HepG2 (cell line): Measurements from ENCODE around the gene TXNDC16. TPM values are rescaled to one million over a fixed set of nuclear protein-coding genes. Genes with fewer than 3 reads are reported as not detected.

Experiments used
- AKAP8 ChIP-seq: sonication (generic); formaldehyde crosslinking; IDR thresholded peaks from 2 replicates; pipeline ENCODE4 v1.5.1; 2020; ENCODE audit warnings: mild to moderate bottlenecking, missing genetic modification reagents
- ZNF780A ChIP-seq: sonication (generic); formaldehyde crosslinking; IDR thresholded peaks from 2 replicates; pipeline ENCODE4 v1.8.0; 2022; ENCODE audit warnings: mild to moderate bottlenecking, missing genetic modification reagents, moderate library complexity
- ZNF850 ChIP-seq: sonication (generic); formaldehyde crosslinking; conservative IDR thresholded peaks from 2 replicates; pipeline ENCODE4 v1.9.0; 2021; ENCODE audit warnings: mild to moderate bottlenecking, missing genetic modification reagents
- ZSCAN25 ChIP-seq: sonication (generic); formaldehyde crosslinking; IDR thresholded peaks from 2 replicates; pipeline ENCODE4 v1.8.0; 2022; ENCODE audit warnings: mild to moderate bottlenecking, missing genetic modification reagents
- polyA plus RNA-seq, 8 experiments: library from polyadenylated mRNA; depleted of rRNA in 3 of 8; stranded (reverse) in 7 of 8; unstranded in 1 of 8; fragments of >200 nt; fragmentation: Illumina TruSeq in 4 of 8; extraction: Trizol in 4 of 8; gene quantifications; 2 replicates each; pipeline versions ENCODE4 v1.2.1 to v1.2.3, GENCODE V29; 2011 to 2016; ENCODE audit warnings: low read depth in 4 of 8, missing spikeins in 1 of 8, mixed read lengths in 1 of 8; ENCODE audit not compliant: insufficient read depth in 1 of 8
- total RNA-seq, 5 experiments: library from RNA; depleted of rRNA; stranded (reverse); fragments of >200 nt; fragmentation: Illumina TruSeq; extraction: Trizol; gene quantifications; 2 replicates each; pipeline ENCODE4 v1.2.3, GENCODE V29; 2016; ENCODE audit warnings: low read depth in 1 of 5
- TF ChIP-seq, protein P1 (sequence below): sonication (generic); formaldehyde crosslinking; IDR thresholded peaks from 2 replicates; pipeline ENCODE4 v1.9.0; 2022; ENCODE audit warnings: low read depth, missing genetic modification reagents
- TF ChIP-seq, protein P2 (sequence below): sonication (generic); formaldehyde crosslinking; IDR thresholded peaks from 2 replicates; pipeline ENCODE4 v1.4.0; 2020; ENCODE audit warnings: missing genetic modification reagents, borderline replicate concordance

The TXNDC16 gene
- total and polyA plus RNA-seq, 2 of the 13 experiments (the other 11 are each of a cell fraction or from before 2014, with no cell fraction given), result 4.6 to 6.2 TPM

DNA sequence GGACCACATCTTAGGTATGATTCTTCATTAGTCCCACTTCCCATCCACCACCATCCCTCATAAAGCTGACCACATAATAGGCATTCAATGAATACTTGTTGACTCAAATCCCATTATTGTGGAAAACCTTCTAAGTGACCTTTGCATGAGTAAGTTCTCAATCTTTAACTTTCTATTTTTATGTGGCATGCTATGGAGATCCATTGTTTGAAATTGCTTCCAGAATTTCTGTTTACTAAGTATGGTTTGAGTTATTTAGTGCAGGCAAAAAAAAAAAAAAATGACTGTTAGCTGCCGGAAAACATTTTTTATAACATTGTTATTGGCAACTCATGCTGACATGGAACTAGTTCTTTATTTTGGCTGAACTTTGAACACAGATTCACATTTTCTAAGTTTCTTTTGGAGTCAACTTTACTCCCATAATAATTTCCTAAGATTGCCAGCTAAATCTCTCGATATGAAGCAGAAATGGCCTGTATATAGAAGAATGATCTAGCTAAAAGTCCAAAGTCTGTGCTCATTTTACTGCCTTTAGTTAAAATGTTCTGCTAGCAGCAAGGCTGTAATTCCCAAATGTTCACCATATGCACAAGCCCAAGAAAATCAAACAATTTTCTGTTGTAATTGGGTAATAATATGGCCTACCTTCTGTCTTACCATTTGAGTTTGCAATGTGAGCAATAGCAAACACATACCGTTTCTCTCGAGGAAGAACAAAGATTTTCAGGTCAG lies 160.3 kb downstream of the TXNDC16 start (continued):
- TF ChIP-seq, protein P1, sequence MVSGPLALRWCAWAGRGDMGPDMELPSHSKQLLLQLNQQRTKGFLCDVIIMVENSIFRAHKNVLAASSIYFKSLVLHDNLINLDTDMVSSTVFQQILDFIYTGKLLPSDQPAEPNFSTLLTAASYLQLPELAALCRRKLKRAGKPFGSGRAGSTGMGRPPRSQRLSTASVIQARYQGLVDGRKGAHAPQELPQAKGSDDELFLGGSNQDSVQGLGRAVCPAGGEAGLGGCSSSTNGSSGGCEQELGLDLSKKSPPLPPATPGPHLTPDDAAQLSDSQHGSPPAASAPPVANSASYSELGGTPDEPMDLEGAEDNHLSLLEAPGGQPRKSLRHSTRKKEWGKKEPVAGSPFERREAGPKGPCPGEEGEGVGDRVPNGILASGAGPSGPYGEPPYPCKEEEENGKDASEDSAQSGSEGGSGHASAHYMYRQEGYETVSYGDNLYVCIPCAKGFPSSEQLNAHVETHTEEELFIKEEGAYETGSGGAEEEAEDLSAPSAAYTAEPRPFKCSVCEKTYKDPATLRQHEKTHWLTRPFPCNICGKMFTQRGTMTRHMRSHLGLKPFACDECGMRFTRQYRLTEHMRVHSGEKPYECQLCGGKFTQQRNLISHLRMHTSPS (CRISPR knock-in tag), result no peak
- TF ChIP-seq, protein P2, sequence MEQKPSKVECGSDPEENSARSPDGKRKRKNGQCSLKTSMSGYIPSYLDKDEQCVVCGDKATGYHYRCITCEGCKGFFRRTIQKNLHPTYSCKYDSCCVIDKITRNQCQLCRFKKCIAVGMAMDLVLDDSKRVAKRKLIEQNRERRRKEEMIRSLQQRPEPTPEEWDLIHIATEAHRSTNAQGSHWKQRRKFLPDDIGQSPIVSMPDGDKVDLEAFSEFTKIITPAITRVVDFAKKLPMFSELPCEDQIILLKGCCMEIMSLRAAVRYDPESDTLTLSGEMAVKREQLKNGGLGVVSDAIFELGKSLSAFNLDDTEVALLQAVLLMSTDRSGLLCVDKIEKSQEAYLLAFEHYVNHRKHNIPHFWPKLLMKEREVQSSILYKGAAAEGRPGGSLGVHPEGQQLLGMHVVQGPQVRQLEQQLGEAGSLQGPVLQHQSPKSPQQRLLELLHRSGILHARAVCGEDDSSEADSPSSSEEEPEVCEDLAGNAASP (CRISPR knock-in tag), result no peak
- TF ChIP-seq AKAP8 (CRISPR knock-in tag) (no peak), ZNF780A (no peak), ZNF850 (CRISPR knock-in tag) (no peak), ZSCAN25 (no peak)

Other genes with a start within 250 kb of the TXNDC16 start
- gene PTGER2, start 238.2 kb downstream of the TXNDC16 start, total RNA-seq (2016; rRNA removed; fragmentation: Illumina TruSeq; extraction: Trizol), result not detected in 2 replicates
- gene PTGER2, start 238.2 kb downstream of the TXNDC16 start, polyA plus RNA-seq (2011; rRNA removed), result not detected in 2 replicates
- gene GPR137C, start 331 bp upstream of the TXNDC16 start, total RNA-seq (2016; rRNA removed; fragmentation: Illumina TruSeq; extraction: Trizol), result 0.51 TPM in 2 replicates
- 0.24 and 0.34 TPM in 2 replicates for gene GPR137C, start 331 bp upstream of the TXNDC16 start, polyA plus RNA-seq (2011; rRNA removed)
- 39.5 and 60.3 TPM in 2 replicates for gene ERO1A, start 143.1 kb upstream of the TXNDC16 start, total RNA-seq (2016; rRNA removed; fragmentation: Illumina TruSeq; extraction: Trizol)
- 110 and 137 TPM in 2 replicates for gene ERO1A, start 143.1 kb upstream of the TXNDC16 start, polyA plus RNA-seq (2011; rRNA removed)
- gene PSMC6, start 154.7 kb upstream of the TXNDC16 start, total RNA-seq (2016; rRNA removed; fragmentation: Illumina TruSeq; extraction: Trizol), result 210 and 318 TPM in 2 replicates
- gene PSMC6, start 154.7 kb upstream of the TXNDC16 start, polyA plus RNA-seq (2011; rRNA removed), result 67.6 and 90.0 TPM in 2 replicates
- gene STYX, start 177.7 kb upstream of the TXNDC16 start, total RNA-seq (2016; rRNA removed; fragmentation: Illumina TruSeq; extraction: Trizol), result 10.9 and 15.6 TPM in 2 replicates
- 5.7 and 6.6 TPM in 2 replicates for gene STYX, start 177.7 kb upstream of the TXNDC16 start, polyA plus RNA-seq (2011; rRNA removed)
- gene GNPNAT1, start 239.1 kb upstream of the TXNDC16 start, total RNA-seq (2016; rRNA removed; fragmentation: Illumina TruSeq; extraction: Trizol), result 54.9 and 89.6 TPM in 2 replicates
- 28.6 and 38.3 TPM in 2 replicates for gene GNPNAT1, start 239.1 kb upstream of the TXNDC16 start, polyA plus RNA-seq (2011; rRNA removed)